RWPE1 (cell line): ENCODE data around the gene NFX1.

Source experiments
- CTCF ChIA-PET: fragments of 350-600 bp; sonication (Branson Sonifier 250); formaldehyde crosslinking; extraction: SDS; loops from one replicate; lab custom pipeline; 2021; lab: Yijun Ruan, JAX
- POLR2A ChIA-PET: fragments of 400-600 bp; formaldehyde crosslinking; extraction: SDS; loops from one replicate; lab custom pipeline; 2020; ENCODE audit warnings: antibody characterized with exemption; ENCODE audit not compliant: low non-redundant PET; lab: Yijun Ruan, JAX
- DNase-seq: peaks from one replicate; pipeline ENCODE4 v3.0.0; 2012; ENCODE audit warnings: low spot score
- H3K27ac ChIP-seq: fragments of 450-650 bp; 2 replicates; pipeline ENCODE4 v1.5.1; 2017
- CTCF ChIP-seq: fragments of 450-650 bp; conservative IDR thresholded peaks from 2 replicates; pipeline ENCODE4 v1.5.1; 2017; ENCODE audit warnings: low read depth, mild to moderate bottlenecking

The NFX1 gene

GRCh38 chr9:33415501-33416038, 125.3 kb downstream of the NFX1 start:
- CTCF ChIA-PET, result interaction anchor here (0.6 to 2.4 kb wide), 7 partner anchors 12 to 259 kb away, joined by 3 to 11 read pairs (median 4); no protein-coding TSS in a partner anchor
- peak; percentile 53 for DNase-seq
- TF ChIP-seq CTCF, result no peak; the same call in 1 of the 2 replicates
- POLR2A ChIA-PET, result no interaction called here
- peak overlapping the region; percentile 70 for H3K27ac ChIP-seq

GRCh38 chr9:33416996-33417395, 126.7 kb downstream of the NFX1 start:
- POLR2A ChIA-PET, result no interaction called here
- CTCF ChIA-PET, result interaction anchor here (0.6 to 2.4 kb wide), 3 partner anchors 9 to 48 kb away, joined by 3 to 6 read pairs (median 4); no protein-coding TSS in a partner anchor
- no peak for TF ChIP-seq CTCF
- no peak for DNase-seq
- H3K27ac ChIP-seq, result peak overlapping the region; percentile 77

- ChIA-PET POLR2A (interaction anchor here (0.6 kb wide), 1 partner anchor 145 kb away, joined by 3 read pairs; no protein-coding TSS in a partner anchor), CTCF (interaction anchor here (0.5 to 1.2 kb wide), 3 partner anchors 15 to 402 kb away, joined by 3 to 5 read pairs (median 3); no protein-coding TSS in a partner anchor)
- H3K27ac ChIP-seq, result peak overlapping the region; percentile 77
- no peak for TF ChIP-seq CTCF
- peak; percentile 96 for DNase-seq
Observed at GRCh38 chr9:33418090-33418489, 127.8 kb downstream of the NFX1 start.

- DNase-seq, result no peak
- H3K27ac ChIP-seq, result peak overlapping the region; percentile 77
- ChIA-PET CTCF (interaction anchor here (1.0 to 1.2 kb wide), 2 partner anchors 22 to 45 kb away, joined by 3 read pairs; no protein-coding TSS in a partner anchor), POLR2A (no interaction called here)
- no peak for TF ChIP-seq CTCF
Observed at GRCh38 chr9:33419708-33420303, 129.5 kb downstream of the NFX1 start.
